B cell (primary cell): ENCODE measurements around the gene SLC44A1. TPM values are rescaled to one million over a fixed set of nuclear protein-coding genes. Genes with fewer than 3 reads are reported as not detected.

Experiments used
- ATAC-seq: fragments of 200-7000 bp; cut with Tn5 transposase; one replicate; pipeline ENCODE4 v1.10.0; 2021; ENCODE audit warnings: low read depth, mild to moderate bottlenecking, moderate number of reproducible peaks, moderate library complexity
- CTCF ChIA-PET: fragments of 350-600 bp; sonication (Branson Sonifier 250); formaldehyde crosslinking; loops from one replicate; lab custom pipeline; 2021; ENCODE audit warnings: antibody characterized with exemption, inconsistent platforms; lab: Charles Lee
- POLR2A ChIA-PET: fragments of 350-600 bp; sonication (Branson Sonifier 250); formaldehyde crosslinking; loops from one replicate; lab custom pipeline; 2021; ENCODE audit warnings: antibody characterized with exemption; lab: Charles Lee
- DNase-seq: peaks from one replicate; pipeline ENCODE4 v3.0.0; 2013
- H2AFZ ChIP-seq: 2 replicates; pipeline ENCODE4 v1.6.1; 2012; ENCODE audit warnings: mild to moderate bottlenecking, low read depth, low read length; ENCODE audit not compliant: insufficient read depth, poor library complexity, severe bottlenecking
- H3K27ac ChIP-seq, 2 donors: 1 replicate in 1 of 2; 2 replicates in 1 of 2; pipeline ENCODE4 v1.5.1; 2012 to 2013; ENCODE audit warnings: low read length in 2 of 2, mild to moderate bottlenecking in 2 of 2, moderate library complexity in 1 of 2
- H3K27me3 ChIP-seq, 4 experiments: fragments of 200-600 bp in 1 of 4; sonication (generic) in 1 of 4; replicated peaks in 1 of 4; 1 replicate in 2 of 4; 2 replicates in 2 of 4; pipeline versions ENCODE4 v1.6.1 to v1.7.0; 2013 to 2016; ENCODE audit warnings: low read length in 3 of 4, mild to moderate bottlenecking in 2 of 4, mixed read lengths in 1 of 4, moderate library complexity in 1 of 4; ENCODE audit not compliant: insufficient read depth in 4 of 4, control insufficient read depth in 3 of 4; ENCODE audit errors: control extremely low read depth in 1 of 4
- H3K36me3 ChIP-seq, 2 experiments: replicated peaks in 1 of 2; 1 replicate in 1 of 2; 2 replicates in 1 of 2; pipeline versions ENCODE4 v1.6.1 to v1.7.1; 2013; ENCODE audit warnings: low read length in 1 of 2; ENCODE audit not compliant: insufficient read depth in 2 of 2, control insufficient read depth in 1 of 2; ENCODE audit errors: control extremely low read depth in 1 of 2, extremely low read depth in 1 of 2
- H3K4me1 ChIP-seq, 2 donors: fragments of 200-600 bp in 1 of 2; sonication (generic) in 1 of 2; 1 replicate in 1 of 2; 2 replicates in 1 of 2; pipeline versions ENCODE4 v1.5.1 to v1.6.1; 2013 to 2017; ENCODE audit warnings: low read length in 2 of 2; ENCODE audit not compliant: control insufficient read depth in 2 of 2, insufficient read depth in 2 of 2
- H3K4me2 ChIP-seq: replicated peaks from 2 replicates; pipeline ENCODE3; 2012; ENCODE audit warnings: mild to moderate bottlenecking, low read depth, low read length; ENCODE audit not compliant: poor library complexity, severe bottlenecking
- H3K4me3 ChIP-seq, 5 experiments: fragments of 200-600 bp in 1 of 5; sonication (generic) in 1 of 5; 1 replicate in 3 of 5; 2 replicates in 2 of 5; pipeline versions ENCODE4 v1.5.1 to v1.7.0; 2011 to 2016; ENCODE audit warnings: low read length in 4 of 5, mild to moderate bottlenecking in 4 of 5, low read depth in 2 of 5, control low read depth in 1 of 5, moderate library complexity in 1 of 5; ENCODE audit not compliant: insufficient read depth in 1 of 5; ENCODE audit errors: control extremely low read depth in 1 of 5, extremely low read depth in 1 of 5
- H3K79me2 ChIP-seq: fragments of 200-600 bp; sonication (generic); one replicate; pipeline ENCODE4 v1.6.0; 2016; ENCODE audit warnings: low read length; ENCODE audit not compliant: control insufficient read depth, insufficient read depth
- H3K9ac ChIP-seq: fragments of 200-600 bp; sonication (generic); 2 replicates; pipeline ENCODE4 v1.6.1; 2017; ENCODE audit warnings: mild to moderate bottlenecking, low read length, moderate library complexity
- H3K9me3 ChIP-seq, 3 donors: one replicate each; pipeline versions ENCODE4 v1.6.1 to v1.7.1; 2013; ENCODE audit warnings: low read length in 2 of 3; ENCODE audit not compliant: control insufficient read depth in 2 of 3, insufficient read depth in 1 of 3; ENCODE audit errors: control extremely low read depth in 1 of 3
- H4K20me1 ChIP-seq: 2 replicates; pipeline ENCODE4 v1.6.0; 2012; ENCODE audit warnings: mild to moderate bottlenecking, low read length; ENCODE audit not compliant: insufficient read depth, control insufficient read depth, poor library complexity, severe bottlenecking
- H3K27ac Mint-ChIP-seq: one replicate; pipeline ENCODE4 v1.8.0; 2021; ENCODE audit warnings: mixed read lengths
- H3K27me3 Mint-ChIP-seq: one replicate; pipeline ENCODE4 v1.8.0; 2021; ENCODE audit warnings: mixed read lengths
- H3K4me1 Mint-ChIP-seq: one replicate; pipeline ENCODE4 v1.8.0; 2021; ENCODE audit warnings: mixed read lengths
- H3K4me3 Mint-ChIP-seq: one replicate; pipeline ENCODE4 v1.8.0; 2021; ENCODE audit warnings: mixed read lengths
- H3K9me3 Mint-ChIP-seq: one replicate; pipeline ENCODE4 v1.8.0; 2022; ENCODE audit warnings: mixed read lengths; ENCODE audit not compliant: insufficient read depth
- EZH2 ChIP-seq: IDR thresholded peaks from 2 replicates; pipeline ENCODE4 v1.6.1; 2012; ENCODE audit warnings: borderline replicate concordance, low read depth, mild to moderate bottlenecking, moderate library complexity, low read length; ENCODE audit not compliant: insufficient read depth, poor library complexity, severe bottlenecking
- WGBS: methylation state at CpG from one replicate; pipeline ENCODE4 v1.1.5; 2013; ENCODE audit warnings: missing lambda C conversion rate; ENCODE audit not compliant: insufficient coverage; 5-methylcytosine and 5-hydroxymethylcytosine counted together
- intact Hi-C: fragments of 100-400 bp; cut with micrococcal nuclease; formaldehyde crosslinking; loops from one replicate; pipeline ENCODE4 v1.10.0; 2022
- polyA plus RNA-seq: library from polyadenylated mRNA; depleted of rRNA; stranded (reverse); fragments of >200 nt; gene quantifications from 2 replicates; pipeline ENCODE4 v1.2.3, GENCODE V29; 2012
- total RNA-seq, 2 donors: library from RNA; stranded (reverse); fragments of 120-200 nt in 1 of 2; gene quantifications; 1 replicate in 1 of 2; 2 replicates in 1 of 2; pipeline versions ENCODE4 v1.2.3 to v1.2.4, GENCODE V29; 2013 to 2022
- TF ChIP-seq, protein P1 (sequence below): fragments of 200-600 bp; IDR thresholded peaks from one replicate; pipeline ENCODE4 v1.8.0; 2022; ENCODE audit warnings: antibody characterized with exemption, mild to moderate bottlenecking

SLC44A1 gene
- total and polyA plus RNA-seq, 2 donors (not counting 1 experiment from before 2014, with no cell fraction given): 2.2 to 17.7 TPM

DNA sequence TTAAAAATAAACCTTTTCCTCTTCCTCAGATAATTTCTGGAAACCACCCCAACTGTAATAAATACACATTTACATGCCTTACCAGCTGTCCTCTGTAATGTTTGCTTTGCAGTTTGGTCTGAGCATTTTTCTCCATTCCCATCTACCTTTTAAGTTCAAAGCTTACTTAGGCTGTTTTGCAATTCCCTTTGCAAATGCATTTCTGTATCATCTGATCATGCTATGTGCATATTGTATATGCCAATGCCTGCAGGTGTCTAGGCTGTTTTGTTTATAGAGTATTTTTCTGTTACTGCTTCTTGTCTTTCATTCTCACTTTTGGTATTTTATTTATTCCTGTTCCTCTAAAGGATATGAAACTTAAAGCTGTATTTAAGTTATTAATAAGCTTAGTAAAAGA, 86.3 kb downstream of the SLC44A1 start:
- Histone ChIP-seq H3K27ac (no peak overlapping the region), H3K79me2 (no peaks in the 10 kb centered on the region), H3K9me3 (no peaks in the 10 kb centered on the region), H4K20me1 (no peaks in the 10 kb centered on the region), H2AFZ (no peak overlapping the region), H3K36me3 (no peaks in the 10 kb centered on the region), H3K4me1 (no peaks in the 10 kb centered on the region), H3K4me3 (no peak overlapping the region), H3K27me3 (no peaks in the 10 kb centered on the region), H3K9ac (no peak overlapping the region), H3K4me2 (no peak overlapping the region)
- H3K27ac Mint-ChIP-seq: no peak overlapping the region
- ATAC-seq (no peak), DNase-seq (no peak)
- H3K4me3 Mint-ChIP-seq: no peak overlapping the region
- H3K4me1 Mint-ChIP-seq: peaks cover 8% of the 10 kb centered on the region
- POLR2A ChIA-PET: no interaction called here
- TF ChIP-seq, protein P1, sequence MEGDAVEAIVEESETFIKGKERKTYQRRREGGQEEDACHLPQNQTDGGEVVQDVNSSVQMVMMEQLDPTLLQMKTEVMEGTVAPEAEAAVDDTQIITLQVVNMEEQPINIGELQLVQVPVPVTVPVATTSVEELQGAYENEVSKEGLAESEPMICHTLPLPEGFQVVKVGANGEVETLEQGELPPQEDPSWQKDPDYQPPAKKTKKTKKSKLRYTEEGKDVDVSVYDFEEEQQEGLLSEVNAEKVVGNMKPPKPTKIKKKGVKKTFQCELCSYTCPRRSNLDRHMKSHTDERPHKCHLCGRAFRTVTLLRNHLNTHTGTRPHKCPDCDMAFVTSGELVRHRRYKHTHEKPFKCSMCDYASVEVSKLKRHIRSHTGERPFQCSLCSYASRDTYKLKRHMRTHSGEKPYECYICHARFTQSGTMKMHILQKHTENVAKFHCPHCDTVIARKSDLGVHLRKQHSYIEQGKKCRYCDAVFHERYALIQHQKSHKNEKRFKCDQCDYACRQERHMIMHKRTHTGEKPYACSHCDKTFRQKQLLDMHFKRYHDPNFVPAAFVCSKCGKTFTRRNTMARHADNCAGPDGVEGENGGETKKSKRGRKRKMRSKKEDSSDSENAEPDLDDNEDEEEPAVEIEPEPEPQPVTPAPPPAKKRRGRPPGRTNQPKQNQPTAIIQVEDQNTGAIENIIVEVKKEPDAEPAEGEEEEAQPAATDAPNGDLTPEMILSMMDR: no peak
- no peak for TF ChIP-seq EZH2
- CTCF ChIA-PET: interaction anchor here (0.6 kb wide), 1 partner anchor 1075 kb away, joined by 3 read pairs; no protein-coding TSS in a partner anchor
- intact Hi-C loops: no loop called here
- H3K27me3 Mint-ChIP-seq: no peaks in the 10 kb centered on the region
- no peaks in the 10 kb centered on the region for H3K9me3 Mint-ChIP-seq

DNA sequence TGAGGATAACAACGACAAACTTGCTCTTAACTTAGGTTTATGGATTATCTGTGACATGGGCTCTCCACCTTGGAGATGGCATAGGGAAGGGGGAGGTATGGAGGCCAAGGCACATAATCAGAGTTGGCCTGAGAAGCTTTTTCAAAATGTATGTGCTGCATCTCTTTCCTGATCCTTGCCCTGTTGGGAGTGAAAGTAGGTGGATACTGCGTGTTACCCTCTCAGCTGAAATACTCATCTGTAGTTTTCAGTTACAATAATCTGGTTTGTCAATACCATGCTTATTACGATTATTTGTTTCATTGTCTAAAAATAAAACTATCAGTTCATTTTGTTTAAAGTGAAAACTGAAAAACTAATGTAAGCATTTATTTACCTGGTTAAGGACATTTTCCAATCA, 86.7 kb downstream of the SLC44A1 start:
- DNase-seq (no peak), ATAC-seq (no peak)
- Histone ChIP-seq H3K27me3 (no peaks in the 10 kb centered on the region), H3K79me2 (no peaks in the 10 kb centered on the region), H2AFZ (no peak overlapping the region), H4K20me1 (no peaks in the 10 kb centered on the region), H3K4me1 (no peaks in the 10 kb centered on the region), H3K9ac (no peak overlapping the region), H3K27ac (no peak overlapping the region), H3K4me3 (no peak overlapping the region), H3K36me3 (peaks cover 0 to under 1% of the 10 kb centered on the region in 2 experiments), H3K9me3 (no peaks in the 10 kb centered on the region), H3K4me2 (no peak overlapping the region)
- Mint-ChIP-seq H3K4me1 (peaks cover 8% of the 10 kb centered on the region), H3K27ac (no peak overlapping the region), H3K9me3 (no peaks in the 10 kb centered on the region), H3K4me3 (no peak overlapping the region), H3K27me3 (no peaks in the 10 kb centered on the region)
- CTCF ChIA-PET: interaction anchor here (0.6 kb wide), 1 partner anchor 1075 kb away, joined by 3 read pairs; no protein-coding TSS in a partner anchor
- TF ChIP-seq, protein P1: no peak
- intact Hi-C loops: no loop called here
- POLR2A ChIA-PET: no interaction called here
- 29% methylated on average over 1 of the region's 3 CpGs for WGBS
